Activated CD8-positive, alpha-beta memory T cell treated with anti-CD3 and anti-CD28 coated beads, Interleukin-2, amount 50 U/mL, for 1 hour (primary cell): ENCODE data around the gene INPP4A.
A peak's percentile ranks its signal among the peaks of the same experiment; 100 is the strongest.
"Not testable (repeated sequence)": the region's sequence is repeated elsewhere in the genome, so short reads cannot be mapped to it uniquely, and the experiment has no call there.

Source experiments
- DNase-seq: peaks from one replicate; pipeline ENCODE4 v3.0.0-alpha.2; 2020; ENCODE audit errors: extremely low read depth

INPP4A gene

GRCh38 chr2:98586551-98587140 is 142.0 kb downstream of the INPP4A start:
- no peak for DNase-seq

DNA sequence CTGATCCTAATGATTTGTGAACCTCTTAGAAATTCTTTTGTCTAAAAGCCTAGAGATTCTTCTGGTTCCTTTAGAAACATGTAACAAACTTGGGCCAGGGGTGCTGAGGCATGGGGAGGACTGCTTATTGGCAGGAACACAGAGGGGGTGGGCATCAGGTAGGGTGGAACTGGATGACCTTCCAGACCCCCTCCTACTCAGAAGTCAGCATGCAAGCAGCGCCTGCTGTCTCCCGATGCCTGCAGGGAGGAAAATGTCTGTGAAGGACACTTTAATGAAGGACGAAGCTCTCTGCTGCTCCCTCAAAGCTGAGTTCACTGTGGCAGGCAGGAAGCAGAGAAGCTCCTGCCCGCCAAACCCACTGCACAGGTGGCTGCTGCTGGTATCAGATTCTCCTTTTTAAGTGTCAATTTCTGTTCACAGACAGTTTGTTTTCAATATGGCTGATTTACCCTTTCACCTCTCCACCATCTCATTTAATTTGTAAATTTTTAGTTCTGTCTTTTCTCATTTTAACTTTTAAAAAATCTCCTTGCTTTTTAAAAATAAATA is 144.3 kb downstream of the INPP4A start:
- DNase-seq = no peak

- no peak for DNase-seq
Observed at GRCh38 chr2:98589489-98589888, 144.8 kb downstream of the INPP4A start.

GRCh38 chr2:98592565-98592964 is 147.9 kb downstream of the INPP4A start:
- no peak for DNase-seq

DNA sequence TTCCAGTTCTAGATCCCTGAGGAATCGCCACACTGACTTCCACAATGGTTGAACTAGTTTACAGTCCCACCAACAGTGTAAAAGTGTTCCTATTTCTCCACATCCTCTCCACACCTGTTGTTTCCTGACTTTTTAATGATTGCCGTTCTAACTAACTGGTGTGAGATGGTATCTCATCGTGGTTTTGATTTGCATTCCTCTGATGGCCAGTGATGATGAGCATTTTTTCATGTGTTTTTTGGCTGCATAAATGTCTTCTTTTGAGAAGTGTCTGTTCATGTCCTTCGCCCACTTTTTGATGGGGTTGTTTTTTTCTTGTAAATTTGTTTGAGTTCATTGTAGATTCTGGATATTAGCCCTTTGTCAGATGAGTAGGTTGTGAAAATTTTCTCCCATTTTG is 150.0 kb downstream of the INPP4A start:
- DNase-seq = not testable (repeated sequence)

DNA sequence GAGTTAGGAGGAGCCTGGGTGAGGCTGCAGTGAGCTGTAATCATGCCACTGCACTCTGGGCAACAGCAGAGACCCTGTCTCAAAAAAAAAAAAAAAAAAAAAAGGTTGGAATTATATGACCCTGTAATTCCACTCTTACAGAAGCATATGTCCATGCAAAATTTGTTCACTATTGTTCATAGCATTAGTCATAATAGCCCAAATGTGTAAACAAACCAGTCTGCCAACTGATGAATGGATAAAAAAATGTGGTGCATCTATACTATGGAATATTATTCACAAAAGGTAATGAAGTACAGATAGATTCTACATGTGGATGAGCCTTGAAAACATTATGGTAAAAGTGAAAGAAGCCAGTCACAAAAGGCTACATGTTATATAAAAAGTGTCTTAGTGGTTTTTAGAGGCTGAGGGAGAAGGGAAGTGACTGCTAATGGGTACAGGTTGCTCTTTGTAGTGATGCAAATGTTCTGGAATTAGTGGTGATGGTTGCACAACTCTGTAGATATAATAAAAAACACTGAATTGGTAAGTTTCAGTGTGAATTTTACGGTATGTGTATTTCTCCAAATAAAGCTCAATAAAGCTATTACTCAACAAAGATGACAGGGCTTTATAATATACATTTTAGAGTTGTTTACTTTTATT is 154.2 kb downstream of the INPP4A start:
- DNase-seq = no peak

GRCh38 chr2:98601532-98602132 is 157.0 kb downstream of the INPP4A start:
- no peak for DNase-seq

- no peak for DNase-seq
Observed at GRCh38 chr2:98604547-98604946, 159.9 kb downstream of the INPP4A start.

GRCh38 chr2:98605076-98605475 is 160.4 kb downstream of the INPP4A start:
- no peak for DNase-seq

- DNase-seq = no peak
Observed at GRCh38 chr2:98606431-98606830, 161.8 kb downstream of the INPP4A start.

DNA sequence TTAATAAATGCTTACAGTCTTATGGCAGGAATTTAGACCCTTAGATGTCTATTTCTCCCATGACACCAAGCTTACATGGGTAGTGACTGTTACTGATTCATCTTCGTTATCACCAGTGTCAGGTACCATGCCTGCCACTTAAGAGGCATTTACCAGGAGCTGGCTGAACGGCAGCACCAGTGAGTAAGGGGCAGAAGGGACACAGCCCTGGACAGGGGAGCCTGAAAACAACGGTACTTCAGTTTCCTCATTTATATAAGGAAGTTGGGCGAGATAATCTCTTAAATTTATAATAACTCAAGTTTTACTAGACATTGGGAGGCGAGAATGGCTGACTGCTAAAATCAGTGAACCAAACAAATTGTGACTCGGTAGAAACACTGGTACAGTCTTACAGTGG is 162.4 kb downstream of the INPP4A start:
- no peak for DNase-seq

GRCh38 chr2:98607741-98608115 is 163.1 kb downstream of the INPP4A start:
- no peak for DNase-seq

GRCh38 chr2:98608116-98608961 is 163.7 kb downstream of the INPP4A start, which contains the start of the genes COA5 and UNC50:
Gene COA5 (minus strand): TSS chr2:98608512. CDS start chr2:98608405, 107 bp downstream.
Gene UNC50 (plus strand): TSS chr2:98608589. CDS start chr2:98609760, 1,171 bp downstream.
- peak; percentile 72 for DNase-seq

GRCh38 chr2:98608962-98609604 is 164.4 kb downstream of the INPP4A start:
- DNase-seq = no peak

GRCh38 chr2:98614024-98614739 is 169.5 kb downstream of the INPP4A start:
- no peak for DNase-seq

GRCh38 chr2:98615481-98615880 is 170.8 kb downstream of the INPP4A start:
- DNase-seq = no peak

- no peak for DNase-seq
Observed at GRCh38 chr2:98617149-98617548, 172.5 kb downstream of the INPP4A start.

DNA sequence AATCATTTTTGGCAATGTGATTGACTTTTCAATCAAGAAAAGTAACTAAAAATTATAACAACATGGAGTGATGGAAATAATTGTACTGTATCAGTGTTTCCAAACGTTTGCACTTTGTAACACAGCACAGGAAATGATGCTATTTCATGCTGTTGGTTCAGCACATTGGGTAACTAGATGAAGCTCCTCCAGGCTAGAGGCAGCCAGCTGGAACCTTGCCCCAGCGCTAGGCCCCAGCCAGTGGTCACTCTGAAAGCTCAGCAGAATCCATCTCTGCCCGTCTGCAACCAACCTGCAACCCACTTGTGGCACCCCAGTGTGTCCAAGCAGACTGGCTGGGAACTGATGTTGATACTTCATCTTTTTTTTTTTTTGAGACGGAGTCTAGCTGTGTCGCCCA is 179.0 kb downstream of the INPP4A start:
- DNase-seq = no peak

- DNase-seq = no peak
Observed at GRCh38 chr2:98632351-98632750, 187.7 kb downstream of the INPP4A start.

DNA sequence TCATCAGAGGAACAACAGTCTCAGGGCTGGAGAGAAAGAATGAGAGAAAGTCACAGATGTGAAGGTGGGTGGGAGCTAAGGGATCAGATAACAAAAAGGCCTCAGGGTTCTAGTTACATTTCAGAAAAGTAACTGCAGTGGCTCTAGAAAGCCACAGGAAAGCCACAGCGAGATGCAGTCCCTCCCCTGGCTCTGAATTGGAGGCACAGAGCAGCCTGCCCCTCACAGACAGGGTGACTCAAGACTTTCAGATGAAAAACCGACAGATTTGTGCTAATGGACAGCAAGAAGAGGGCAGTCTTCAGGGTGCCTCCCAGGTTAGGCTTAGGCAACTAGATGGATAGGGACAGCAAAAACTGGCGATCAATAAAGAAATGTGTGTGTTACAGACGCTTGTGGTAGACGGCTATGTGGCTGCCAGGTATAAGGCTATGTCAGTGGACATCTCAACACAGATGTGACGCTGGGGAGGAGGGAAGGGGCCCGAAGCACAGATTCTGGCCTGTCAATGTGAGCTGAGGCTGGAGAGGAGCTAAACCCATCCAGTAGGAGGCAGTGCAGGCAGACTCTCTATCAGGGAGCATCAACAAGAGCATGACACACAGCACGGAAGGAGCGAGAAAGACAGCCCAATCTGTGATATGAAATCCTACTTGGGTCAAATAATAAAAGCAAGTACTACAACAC is 189.9 kb downstream of the INPP4A start:
- DNase-seq = no peak
